Measurements from ENCODE around the gene RBM15. TPM values are rescaled to one million over a fixed set of nuclear protein-coding genes. Genes with fewer than 3 reads are reported as not detected.

Gene RBM15, protein sequence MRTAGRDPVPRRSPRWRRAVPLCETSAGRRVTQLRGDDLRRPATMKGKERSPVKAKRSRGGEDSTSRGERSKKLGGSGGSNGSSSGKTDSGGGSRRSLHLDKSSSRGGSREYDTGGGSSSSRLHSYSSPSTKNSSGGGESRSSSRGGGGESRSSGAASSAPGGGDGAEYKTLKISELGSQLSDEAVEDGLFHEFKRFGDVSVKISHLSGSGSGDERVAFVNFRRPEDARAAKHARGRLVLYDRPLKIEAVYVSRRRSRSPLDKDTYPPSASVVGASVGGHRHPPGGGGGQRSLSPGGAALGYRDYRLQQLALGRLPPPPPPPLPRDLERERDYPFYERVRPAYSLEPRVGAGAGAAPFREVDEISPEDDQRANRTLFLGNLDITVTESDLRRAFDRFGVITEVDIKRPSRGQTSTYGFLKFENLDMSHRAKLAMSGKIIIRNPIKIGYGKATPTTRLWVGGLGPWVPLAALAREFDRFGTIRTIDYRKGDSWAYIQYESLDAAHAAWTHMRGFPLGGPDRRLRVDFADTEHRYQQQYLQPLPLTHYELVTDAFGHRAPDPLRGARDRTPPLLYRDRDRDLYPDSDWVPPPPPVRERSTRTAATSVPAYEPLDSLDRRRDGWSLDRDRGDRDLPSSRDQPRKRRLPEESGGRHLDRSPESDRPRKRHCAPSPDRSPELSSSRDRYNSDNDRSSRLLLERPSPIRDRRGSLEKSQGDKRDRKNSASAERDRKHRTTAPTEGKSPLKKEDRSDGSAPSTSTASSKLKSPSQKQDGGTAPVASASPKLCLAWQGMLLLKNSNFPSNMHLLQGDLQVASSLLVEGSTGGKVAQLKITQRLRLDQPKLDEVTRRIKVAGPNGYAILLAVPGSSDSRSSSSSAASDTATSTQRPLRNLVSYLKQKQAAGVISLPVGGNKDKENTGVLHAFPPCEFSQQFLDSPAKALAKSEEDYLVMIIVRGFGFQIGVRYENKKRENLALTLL
- total RNA-seq (10 to 100 TPM; 18.9 to 32.0 (median 25.0) TPM), polyA plus RNA-seq (10 to 100 TPM in 1 of 3 donors, 1 to 10 TPM in 2; 1.9 to 22.4 (median 4.4) TPM)
- long read RNA-seq, donor 1, full-length matches to known transcripts: 13 of 14 reads
- long read RNA-seq, donor 1, partial matches to known transcripts: 0 of 14 reads
- long read RNA-seq, donor 1, other reads (novel, unspliced or antisense): 1 of 14 reads
- long read RNA-seq, donor 2, full-length matches to known transcripts: 50 of 55 reads
- long read RNA-seq, donor 2, partial matches to known transcripts: 0 of 55 reads
- long read RNA-seq, donor 2, other reads (novel, unspliced or antisense): 5 of 55 reads

DNA sequence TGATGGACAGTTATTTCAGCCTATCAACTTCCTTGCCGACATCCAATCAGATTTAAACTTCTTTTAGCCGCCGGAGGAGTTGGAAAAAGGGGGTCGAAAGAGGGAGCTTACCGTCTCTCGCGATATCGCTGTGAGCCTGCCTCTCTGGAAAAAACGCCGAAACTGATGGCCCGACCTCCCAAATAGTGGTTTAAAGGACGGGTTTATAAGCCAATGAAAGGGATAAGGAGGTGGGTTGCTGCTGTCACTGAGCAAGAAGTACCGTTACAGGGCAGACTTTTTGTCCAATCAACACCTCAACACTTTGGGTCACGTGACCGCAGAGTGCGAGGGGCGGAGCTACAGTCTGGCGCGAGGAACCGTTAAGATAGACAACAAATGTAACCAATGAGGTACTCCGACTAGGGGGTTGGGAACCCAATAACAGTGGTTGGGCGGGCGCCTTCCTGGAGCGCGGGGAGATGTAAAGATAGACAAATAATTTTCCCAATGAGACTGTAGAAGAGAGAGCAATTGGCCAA is at the start of gene RBM15:
Gene RBM15, plus strand, starts transcription at position 492 of the 521 bp plus-strand sequence. Its CDS starts 29 bp downstream, at position 521.
- peak within 1 kb of the TSS; percentile 97 for H3K27ac ChIP-seq
- peaks cover 0 to 17% of the 10 kb centered on the region in 2 donors for H3K36me3 ChIP-seq (ENCODE audit: insufficient read depth in 1 of 2, low read depth in 1 of 2)
- TF ChIP-seq, protein P1, sequence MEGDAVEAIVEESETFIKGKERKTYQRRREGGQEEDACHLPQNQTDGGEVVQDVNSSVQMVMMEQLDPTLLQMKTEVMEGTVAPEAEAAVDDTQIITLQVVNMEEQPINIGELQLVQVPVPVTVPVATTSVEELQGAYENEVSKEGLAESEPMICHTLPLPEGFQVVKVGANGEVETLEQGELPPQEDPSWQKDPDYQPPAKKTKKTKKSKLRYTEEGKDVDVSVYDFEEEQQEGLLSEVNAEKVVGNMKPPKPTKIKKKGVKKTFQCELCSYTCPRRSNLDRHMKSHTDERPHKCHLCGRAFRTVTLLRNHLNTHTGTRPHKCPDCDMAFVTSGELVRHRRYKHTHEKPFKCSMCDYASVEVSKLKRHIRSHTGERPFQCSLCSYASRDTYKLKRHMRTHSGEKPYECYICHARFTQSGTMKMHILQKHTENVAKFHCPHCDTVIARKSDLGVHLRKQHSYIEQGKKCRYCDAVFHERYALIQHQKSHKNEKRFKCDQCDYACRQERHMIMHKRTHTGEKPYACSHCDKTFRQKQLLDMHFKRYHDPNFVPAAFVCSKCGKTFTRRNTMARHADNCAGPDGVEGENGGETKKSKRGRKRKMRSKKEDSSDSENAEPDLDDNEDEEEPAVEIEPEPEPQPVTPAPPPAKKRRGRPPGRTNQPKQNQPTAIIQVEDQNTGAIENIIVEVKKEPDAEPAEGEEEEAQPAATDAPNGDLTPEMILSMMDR (IDR thresholded peaks at IDR 0.05): no peak
- no peaks in the 10 kb centered on the region for H3K27me3 ChIP-seq (ENCODE audit: insufficient read depth in 3 of 3, low read length in 2 of 3)
- peak; percentile 98 to 99 for DNase-seq
- 0% methylated on average over 25 of the region's 25 CpGs for WGBS, 3 donors
- H3K4me3 ChIP-seq: peak within 1 kb of the TSS; percentile 93
- intact Hi-C loops (cut with DNase I): loop anchor here in 1 of 2 donors (2.0 kb wide), 1 partner anchor 68 kb away; the partner anchor contains the start of gene LAMTOR5
- peak; percentile 79 to 86 (median 84) for ATAC-seq
- peaks cover 44% of the 10 kb centered on the region for H3K4me1 ChIP-seq
- H3K9me3 ChIP-seq: no peaks in the 10 kb centered on the region

DNA sequence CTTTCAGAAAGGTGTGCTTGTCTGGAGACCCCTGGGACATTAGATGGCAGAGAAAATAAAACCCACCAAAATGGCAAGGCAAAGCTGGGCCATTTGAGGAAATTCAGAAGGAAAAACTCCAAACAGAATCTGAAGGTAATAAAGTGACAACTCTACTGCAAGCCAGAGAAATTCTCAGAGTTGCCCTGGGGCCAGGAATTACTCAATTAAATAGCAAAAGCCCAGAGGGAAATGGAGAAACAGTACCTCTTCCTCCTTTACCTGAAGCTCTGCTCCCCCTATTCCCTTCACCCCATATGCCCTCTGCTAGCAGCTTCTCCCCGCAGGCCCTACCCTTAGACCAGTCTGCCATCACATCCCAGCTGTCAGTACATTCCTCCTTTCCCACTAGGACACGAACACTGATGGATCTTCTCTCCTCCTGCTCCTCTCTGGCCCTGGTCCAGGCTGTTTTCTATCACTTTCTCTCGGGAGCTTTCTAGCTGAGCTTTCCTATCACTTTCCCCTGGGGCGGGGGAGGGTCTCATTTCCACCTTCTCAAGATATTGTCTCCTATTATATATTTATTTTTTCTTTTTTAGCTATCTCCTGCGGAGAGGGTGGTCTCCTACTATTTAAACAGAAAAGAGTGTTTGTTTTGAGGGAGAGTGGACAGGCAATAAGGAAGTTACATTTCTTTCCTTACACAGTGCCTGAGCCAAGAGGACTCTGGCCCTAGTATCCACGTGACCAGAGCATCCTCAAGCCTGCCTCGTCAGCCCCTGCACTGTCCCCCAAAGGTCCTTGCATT is 47.7 kb upstream of the RBM15 start:
- Histone ChIP-seq H3K36me3 (ENCODE audit: insufficient read depth in 1 of 2, low read depth in 1 of 2) (no peaks in the 10 kb centered on the region), H3K27ac (no peak overlapping the region), H3K4me1 (no peaks in the 10 kb centered on the region), H3K4me3 (no peak overlapping the region), H3K27me3 (ENCODE audit: insufficient read depth in 3 of 3, low read length in 2 of 3) (no peaks in the 10 kb centered on the region), H3K9me3 (no peaks in the 10 kb centered on the region)
- intact Hi-C loops (cut with DNase I): no loop called here
- ATAC-seq: peak in 1 of 4 donors; percentile 47
- no peak for DNase-seq
- 44 to 60% (median 46%) methylated on average over 6 to 7 of the region's 7 CpGs for WGBS, 3 donors
- TF ChIP-seq, protein P1 (IDR thresholded peaks at IDR 0.05): no peak

DNA sequence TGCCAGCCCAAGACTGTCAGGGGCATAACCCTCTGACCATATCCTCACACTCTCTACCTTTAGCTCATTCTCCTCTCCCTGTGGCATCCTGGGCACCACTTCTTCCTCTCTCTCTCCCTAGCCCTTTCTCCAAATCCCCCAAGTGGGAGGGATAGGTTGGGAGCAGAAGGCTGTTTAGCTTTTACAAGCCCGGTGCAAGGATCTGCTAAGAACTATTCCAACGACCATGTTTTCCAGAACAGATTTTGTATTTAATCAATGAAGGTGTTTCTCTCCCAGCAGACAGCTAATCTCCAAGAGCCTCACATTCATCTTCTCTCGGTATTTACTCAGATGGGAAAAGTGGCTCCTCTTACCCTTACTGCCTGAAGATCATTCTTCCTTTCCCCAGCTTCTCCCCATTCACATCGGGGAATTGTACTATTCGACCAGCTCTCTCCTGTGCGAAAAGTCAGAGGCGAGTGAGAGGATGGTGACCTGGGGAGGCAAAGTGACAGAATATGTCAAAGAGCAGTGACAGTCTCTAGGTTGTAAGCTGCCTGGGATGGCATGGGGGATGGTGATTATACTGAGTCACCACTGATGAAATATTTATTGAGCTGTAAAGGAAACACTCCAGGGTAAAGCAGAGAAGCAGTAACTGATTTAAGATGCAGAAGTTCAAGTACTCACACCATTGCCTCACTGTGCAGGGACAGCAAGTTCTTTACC is 47.0 kb upstream of the RBM15 start:
- H3K27ac ChIP-seq: no peak overlapping the region
- no peak overlapping the region for H3K4me3 ChIP-seq
- no peak for DNase-seq
- TF ChIP-seq, protein P1 (IDR thresholded peaks at IDR 0.05): no peak
- H3K27me3 ChIP-seq (ENCODE audit: insufficient read depth in 3 of 3, low read length in 2 of 3): no peaks in the 10 kb centered on the region
- H3K4me1 ChIP-seq: no peaks in the 10 kb centered on the region
- no peaks in the 10 kb centered on the region for H3K36me3 ChIP-seq (ENCODE audit: insufficient read depth in 1 of 2, low read depth in 1 of 2)
- 62 to 65% (median 64%) methylated on average over 7 of the region's 7 CpGs for WGBS, 3 donors
- intact Hi-C loops (cut with DNase I): no loop called here
- peak; percentile 41 to 65 (median 54) for ATAC-seq
- H3K9me3 ChIP-seq: no peaks in the 10 kb centered on the region
